Neutrophil (primary cell): ENCODE measurements around the gene SH3BP5L.
"Not testable (repeated sequence)": the region's sequence is repeated elsewhere in the genome, so short reads cannot be mapped to it uniquely, and the experiment has no call there.

Experiments
- H3K27ac ChIP-seq: fragments of 200-600 bp; sonication (generic); 2 replicates; pipeline ENCODE4 v1.5.1; 2016; ENCODE audit warnings: mild to moderate bottlenecking, moderate library complexity
- H3K27me3 ChIP-seq: fragments of 200-600 bp; sonication (generic); 2 replicates; pipeline ENCODE4 v1.6.0; 2016; ENCODE audit warnings: mild to moderate bottlenecking
- H3K36me3 ChIP-seq: fragments of 200-600 bp; sonication (generic); 2 replicates; pipeline ENCODE4 v1.5.1; 2017
- H3K4me1 ChIP-seq, 2 experiments: fragments of 200-600 bp in 1 of 2; sonication (generic) in 1 of 2; 1 replicate in 1 of 2; 2 replicates in 1 of 2; pipeline versions ENCODE4 v1.5.1 to v1.6.1; 2013 to 2016; ENCODE audit warnings: low read depth in 1 of 2, low read length in 1 of 2, mild to moderate bottlenecking in 1 of 2, moderate library complexity in 1 of 2; ENCODE audit not compliant: control insufficient read depth in 1 of 2, insufficient read depth in 1 of 2
- H3K4me3 ChIP-seq, 2 experiments: fragments of 200-600 bp in 1 of 2; sonication (generic) in 1 of 2; 1 replicate in 1 of 2; 2 replicates in 1 of 2; pipeline ENCODE4 v1.5.1; 2013 to 2016; ENCODE audit warnings: low read depth in 1 of 2, low read length in 1 of 2, mild to moderate bottlenecking in 1 of 2, moderate library complexity in 1 of 2
- H3K9me3 ChIP-seq: fragments of 200-600 bp; sonication (generic); 2 replicates; pipeline ENCODE4 v1.5.1; 2016
- TF ChIP-seq, protein P1 (sequence below): fragments of 200-600 bp; sonication (generic); IDR thresholded peaks from 2 replicates; pipeline ENCODE4 v1.5.1; 2016; ENCODE audit warnings: antibody characterized with exemption

The SH3BP5L gene

DNA sequence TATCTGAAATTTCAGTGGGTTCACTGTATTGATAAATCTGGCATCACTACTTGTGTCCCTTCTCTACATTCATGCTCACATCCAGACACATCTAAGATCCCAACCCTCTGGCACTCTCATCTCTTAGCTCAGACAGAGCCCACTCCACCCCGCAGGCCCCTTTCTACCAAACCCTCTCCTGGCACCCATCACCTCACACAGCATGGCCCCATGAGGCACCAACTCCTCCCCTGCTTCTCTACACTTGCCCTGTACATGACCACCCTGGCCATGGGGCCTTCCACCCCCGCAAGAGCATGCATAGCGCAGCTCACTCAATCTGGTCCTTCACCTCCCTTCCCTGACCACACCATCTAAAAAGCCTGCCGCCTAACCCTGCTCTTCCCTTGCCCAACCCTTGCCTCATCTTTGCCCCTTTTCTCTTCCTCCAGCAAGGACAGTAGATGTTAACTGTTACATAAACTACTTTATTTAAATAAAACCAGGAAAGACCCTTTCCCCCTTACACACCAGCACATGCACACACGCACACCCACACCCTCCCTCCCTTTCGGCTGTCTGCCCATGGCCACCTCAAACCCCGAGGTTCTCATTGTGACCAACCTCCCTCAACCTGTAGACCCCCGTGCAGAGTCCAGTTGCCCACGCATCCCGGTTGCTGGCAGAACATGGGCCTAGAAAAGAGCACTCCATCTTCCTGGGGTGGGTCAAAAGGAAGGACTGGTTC is 15.6 kb downstream of the SH3BP5L start:
- Histone ChIP-seq H3K4me3 (no peak overlapping the region), H3K27ac (peak overlapping the region; percentile 71), H3K9me3 (no peaks in the 10 kb centered on the region), H3K27me3 (no peaks in the 10 kb centered on the region), H3K4me1 (peaks cover 87 to 94% of the 10 kb centered on the region in 2 experiments), H3K36me3 (peaks cover 62% of the 10 kb centered on the region)
- TF ChIP-seq, protein P1, sequence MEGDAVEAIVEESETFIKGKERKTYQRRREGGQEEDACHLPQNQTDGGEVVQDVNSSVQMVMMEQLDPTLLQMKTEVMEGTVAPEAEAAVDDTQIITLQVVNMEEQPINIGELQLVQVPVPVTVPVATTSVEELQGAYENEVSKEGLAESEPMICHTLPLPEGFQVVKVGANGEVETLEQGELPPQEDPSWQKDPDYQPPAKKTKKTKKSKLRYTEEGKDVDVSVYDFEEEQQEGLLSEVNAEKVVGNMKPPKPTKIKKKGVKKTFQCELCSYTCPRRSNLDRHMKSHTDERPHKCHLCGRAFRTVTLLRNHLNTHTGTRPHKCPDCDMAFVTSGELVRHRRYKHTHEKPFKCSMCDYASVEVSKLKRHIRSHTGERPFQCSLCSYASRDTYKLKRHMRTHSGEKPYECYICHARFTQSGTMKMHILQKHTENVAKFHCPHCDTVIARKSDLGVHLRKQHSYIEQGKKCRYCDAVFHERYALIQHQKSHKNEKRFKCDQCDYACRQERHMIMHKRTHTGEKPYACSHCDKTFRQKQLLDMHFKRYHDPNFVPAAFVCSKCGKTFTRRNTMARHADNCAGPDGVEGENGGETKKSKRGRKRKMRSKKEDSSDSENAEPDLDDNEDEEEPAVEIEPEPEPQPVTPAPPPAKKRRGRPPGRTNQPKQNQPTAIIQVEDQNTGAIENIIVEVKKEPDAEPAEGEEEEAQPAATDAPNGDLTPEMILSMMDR: no peak

GRCh38 chr1:248808876-248809275 is 16.8 kb downstream of the SH3BP5L start:
- no peaks in the 10 kb centered on the region for H3K27me3 ChIP-seq
- peak overlapping the region; percentile 71 for H3K27ac ChIP-seq
- peaks cover 50% of the 10 kb centered on the region for H3K36me3 ChIP-seq
- no peak overlapping the region for H3K4me3 ChIP-seq
- TF ChIP-seq, protein P1: no peak
- H3K9me3 ChIP-seq: no peaks in the 10 kb centered on the region
- peaks cover 88 to 94% of the 10 kb centered on the region in 2 experiments for H3K4me1 ChIP-seq

DNA sequence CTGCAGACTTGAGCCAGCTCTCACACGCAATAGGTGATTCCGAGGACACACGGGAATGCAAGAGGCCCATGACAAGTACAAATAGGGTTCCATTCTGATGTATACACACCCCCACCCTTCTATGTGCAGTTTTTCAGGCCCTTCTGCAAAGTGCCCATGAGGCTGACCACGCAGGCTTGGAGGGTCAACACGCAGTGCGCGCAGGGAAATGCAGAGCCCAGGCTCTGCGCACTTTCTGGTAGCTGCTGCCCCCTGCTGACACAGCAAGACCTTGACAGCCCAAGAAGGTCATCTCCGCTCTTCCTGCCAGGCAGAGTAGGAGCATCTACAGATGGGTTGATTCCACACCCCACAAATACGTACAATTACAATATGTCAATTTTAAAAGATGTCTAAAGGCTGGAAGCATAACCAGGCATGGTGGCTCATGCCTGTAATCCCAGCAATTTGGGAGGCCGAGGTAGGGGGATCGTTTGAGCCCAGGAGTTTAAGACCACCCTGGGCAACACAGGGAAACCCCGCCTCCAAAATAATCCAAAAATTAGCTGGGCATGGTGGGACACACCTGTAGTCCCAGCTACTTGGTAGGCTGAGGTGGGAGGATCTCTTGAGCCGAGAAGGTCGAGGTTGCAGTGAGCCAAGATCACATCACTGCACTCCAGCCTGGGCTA is 18.5 kb downstream of the SH3BP5L start:
- peak overlapping the region; percentile 13 to 60 for H3K4me3 ChIP-seq
- peak overlapping the region; percentile 95 for H3K27ac ChIP-seq

DNA sequence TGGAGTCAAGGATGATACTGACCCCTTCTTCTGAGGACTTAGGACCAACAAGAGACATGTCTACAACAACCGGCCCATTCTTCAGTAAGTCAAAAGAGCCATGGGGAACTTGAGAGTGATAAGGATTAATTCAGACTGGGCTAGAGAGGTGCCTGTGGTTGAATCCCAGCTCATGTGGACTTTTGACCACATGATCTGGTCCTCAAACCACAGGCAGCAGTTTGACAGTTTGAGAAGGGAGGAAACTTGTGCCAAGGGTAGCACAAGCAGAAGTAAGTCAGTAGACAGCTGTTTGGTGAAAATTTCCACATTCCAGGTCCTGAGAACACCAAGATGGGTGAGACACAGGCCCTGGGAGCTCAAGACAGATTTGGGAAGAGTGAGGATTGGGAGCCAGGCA is 19.8 kb downstream of the SH3BP5L start:
- H3K4me3 ChIP-seq: peak overlapping the region; percentile 52 to 60
- peaks cover 20% of the 10 kb centered on the region for H3K36me3 ChIP-seq
- TF ChIP-seq, protein P1: no peak
- H3K9me3 ChIP-seq: no peaks in the 10 kb centered on the region
- no peaks in the 10 kb centered on the region for H3K27me3 ChIP-seq
- H3K27ac ChIP-seq: peak overlapping the region; percentile 95
- H3K4me1 ChIP-seq: peaks cover 85 to 88% of the 10 kb centered on the region in 2 experiments

More for the DNA sequence above, 18.5 kb downstream of the SH3BP5L start:
- H3K27me3 ChIP-seq: no peaks in the 10 kb centered on the region
- no peaks in the 10 kb centered on the region for H3K9me3 ChIP-seq
- peaks cover 88 to 91% of the 10 kb centered on the region in 2 experiments for H3K4me1 ChIP-seq
- peaks cover 33% of the 10 kb centered on the region for H3K36me3 ChIP-seq
- TF ChIP-seq, protein P1: peak; percentile 94

DNA sequence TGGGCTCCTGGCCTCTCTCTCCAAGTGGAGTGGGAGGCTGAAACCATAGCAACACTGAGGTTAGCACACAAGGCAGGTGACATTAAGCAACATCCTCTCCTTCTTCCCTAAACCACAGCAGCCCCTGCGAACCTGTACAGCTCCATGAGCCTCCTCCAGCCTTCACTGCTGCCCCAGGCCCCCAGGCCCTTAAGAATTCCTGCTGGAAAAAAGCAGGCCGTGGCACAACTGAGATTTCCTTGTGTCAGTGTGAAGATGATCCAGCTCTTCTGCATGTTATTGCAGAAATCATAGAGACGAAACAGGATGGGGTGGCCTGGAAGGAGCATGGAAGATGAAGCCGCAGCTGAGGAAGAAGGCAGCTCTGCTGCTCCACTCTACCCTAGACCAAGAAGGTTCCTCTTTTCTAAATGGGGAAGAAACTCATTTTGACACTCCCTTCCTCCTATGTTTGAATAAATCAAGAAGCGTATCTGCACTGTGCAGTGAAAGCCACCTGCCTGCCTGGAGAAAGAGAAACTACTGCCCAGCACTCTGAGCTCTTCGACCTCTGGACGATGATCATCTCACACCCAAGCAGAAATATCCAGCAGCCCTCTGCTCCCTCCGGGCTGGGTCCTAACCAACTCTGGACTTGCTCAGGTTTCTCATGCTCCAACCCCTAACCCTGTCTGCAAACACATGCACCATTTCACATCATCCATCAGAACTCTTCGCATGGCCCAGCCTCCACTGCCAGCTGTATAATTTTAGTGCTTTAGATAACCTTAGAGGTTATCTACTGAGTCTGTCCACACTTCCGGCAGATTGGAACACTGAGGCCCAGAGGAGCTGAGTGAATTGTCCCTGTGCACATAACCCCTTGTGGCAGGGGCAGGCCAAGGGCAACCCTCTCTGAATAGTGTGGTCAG is 20.7 kb downstream of the SH3BP5L start:
- Histone ChIP-seq H3K4me3 (peak overlapping the region; percentile 52 to 60), H3K4me1 (peaks cover 77 to 80% of the 10 kb centered on the region in 2 experiments), H3K27me3 (no peaks in the 10 kb centered on the region), H3K27ac (peak overlapping the region; percentile 95), H3K36me3 (peaks cover 11% of the 10 kb centered on the region), H3K9me3 (no peaks in the 10 kb centered on the region)
- TF ChIP-seq, protein P1: no peak

- not testable (repeated sequence) for H3K9me3 ChIP-seq, H3K36me3 ChIP-seq, H3K27me3 ChIP-seq
- H3K4me3 ChIP-seq: peak overlapping the region; percentile 2 to 60
- H3K27ac ChIP-seq: peak overlapping the region; percentile 95
- H3K4me1 ChIP-seq: peaks cover 67 to 69% of the 10 kb centered on the region in 2 experiments
These were observed 22.2 kb downstream of the SH3BP5L start for GRCh38 chr1:248803501-248803900.
